HG03571 (cell line): ENCODE results near the gene DENND5A.

Source experiments
- ATAC-seq: cut with Tn5 transposase; IDR thresholded peaks from one replicate; pipeline ENCODE4 v1.9.1; 2021; ENCODE audit not compliant: unreplicated experiment

DENND5A gene

DNA sequence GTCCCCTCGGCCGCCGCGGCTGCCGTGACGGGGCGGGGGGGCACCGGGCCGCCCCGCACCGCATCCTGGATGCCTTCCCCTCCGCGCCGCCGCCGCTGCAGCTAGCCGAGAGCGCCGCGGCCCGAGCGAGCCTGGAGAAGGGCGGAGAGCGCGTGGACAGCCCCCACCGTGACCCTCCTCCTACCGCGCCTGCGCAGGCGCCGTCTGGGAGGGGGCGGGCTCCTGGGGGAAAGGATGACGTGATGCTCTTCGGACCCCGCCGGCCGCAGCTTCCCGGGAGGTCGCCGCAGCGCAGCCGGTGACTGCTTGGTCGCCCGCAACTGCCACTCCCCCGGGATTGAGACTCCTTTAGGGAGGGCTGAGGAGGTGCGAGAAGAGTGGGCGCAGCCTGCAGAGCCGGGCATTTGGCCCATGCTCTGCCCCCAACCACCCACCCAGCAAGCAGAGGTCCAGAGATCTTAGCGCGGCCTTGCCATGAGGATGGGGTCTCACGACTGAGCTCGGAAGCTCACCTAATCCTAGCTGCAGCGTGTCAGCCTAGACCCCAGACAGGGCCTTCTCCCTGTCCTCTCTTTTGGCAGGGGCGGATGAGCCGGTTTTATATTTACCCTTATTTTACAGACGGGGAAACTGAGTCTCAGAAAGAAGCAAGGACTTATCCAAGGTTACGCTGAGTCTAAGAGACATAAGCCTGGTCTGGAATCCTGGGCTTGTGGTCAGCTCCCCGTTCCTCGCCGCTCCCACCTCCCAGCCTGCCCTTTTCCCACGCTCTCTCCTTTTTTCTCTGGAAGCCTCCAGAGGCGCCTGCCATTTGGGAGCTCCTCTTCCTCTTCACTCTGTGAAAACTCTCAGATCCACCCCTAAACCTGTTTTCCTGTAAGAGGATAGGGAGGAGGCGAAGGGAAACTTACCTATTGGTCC, at the start of gene DENND5A:
TSS of gene DENND5A (minus strand) at position 140 of the 921 bp plus-strand sequence. CDS start 281 bp downstream, outside the sequence.
- peak; percentile 45 for ATAC-seq

DNA sequence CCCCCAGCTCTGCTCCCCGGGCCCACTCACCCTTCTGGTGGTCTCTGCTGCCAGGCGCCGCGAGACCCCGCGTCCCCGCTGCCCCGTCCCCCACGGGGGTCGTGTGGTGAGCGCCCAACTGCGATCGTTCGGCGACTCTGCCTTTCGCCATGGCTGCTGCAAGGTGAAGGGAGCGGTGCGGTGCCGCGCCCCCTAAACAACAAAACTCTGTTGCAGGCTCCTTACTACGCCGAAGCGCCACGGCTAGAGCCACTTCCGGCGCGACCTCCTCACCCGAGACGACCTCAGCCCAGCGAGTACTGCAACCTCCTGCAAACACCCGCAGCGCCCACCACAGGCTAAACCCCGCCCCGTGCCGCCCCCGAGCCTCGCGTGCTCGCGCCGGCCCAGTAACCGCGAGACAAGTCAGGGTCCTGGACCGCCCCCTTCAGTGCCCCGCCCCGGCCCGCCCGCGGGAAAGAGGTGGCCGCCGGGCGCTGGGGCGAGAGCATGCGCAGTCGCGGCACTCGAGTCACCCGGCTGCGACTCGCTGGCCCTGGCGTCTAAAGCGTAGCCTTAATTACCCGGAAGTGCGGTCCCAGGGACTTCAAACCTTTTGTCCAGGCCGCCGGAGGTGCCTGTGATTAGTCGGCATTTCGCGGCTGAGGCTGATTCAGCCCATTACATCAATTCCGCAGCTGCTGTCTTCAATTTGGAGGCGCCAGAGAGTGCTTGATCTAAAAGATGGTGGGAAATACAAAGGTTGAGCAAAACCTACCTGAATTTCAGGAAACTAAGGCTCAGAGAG, 49.3 kb upstream of the DENND5A start, which contains the start of gene TMEM41B:
TSS of gene TMEM41B (minus strand) at position 303 of the 787 bp plus-strand sequence. CDS start at position 151, 152 bp downstream.
- ATAC-seq = peak; percentile 98

DNA sequence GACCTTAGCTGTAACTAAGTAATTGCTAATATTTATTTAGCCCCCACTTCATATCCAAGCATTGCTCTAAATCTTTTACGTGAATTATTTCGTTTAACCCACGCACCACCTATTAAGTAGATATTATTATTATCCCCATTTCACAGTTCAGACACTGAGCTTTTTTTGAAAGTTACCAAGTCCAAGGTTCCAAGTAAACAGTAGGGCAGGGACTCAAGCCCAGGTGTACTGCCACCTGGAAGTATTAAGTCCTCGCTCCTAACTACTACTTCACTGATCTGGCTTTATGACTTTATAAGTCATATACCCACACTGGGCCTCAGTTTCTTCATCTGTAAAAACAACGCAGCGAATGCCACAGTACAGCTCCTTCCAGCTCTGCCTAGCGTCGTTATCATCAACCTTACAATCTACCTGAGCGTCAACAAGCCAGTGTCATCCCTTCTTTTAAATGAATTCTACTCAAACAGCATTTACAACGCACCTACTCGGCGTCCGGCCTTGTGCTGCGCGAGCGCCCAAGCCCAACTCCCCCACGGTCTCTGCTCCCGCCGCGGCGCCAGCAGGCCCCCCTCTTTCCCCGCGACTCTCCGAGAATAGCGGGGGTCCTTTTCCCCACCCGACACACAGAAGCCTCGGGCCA, 48.6 kb upstream of the DENND5A start:
- no peak for ATAC-seq

DNA sequence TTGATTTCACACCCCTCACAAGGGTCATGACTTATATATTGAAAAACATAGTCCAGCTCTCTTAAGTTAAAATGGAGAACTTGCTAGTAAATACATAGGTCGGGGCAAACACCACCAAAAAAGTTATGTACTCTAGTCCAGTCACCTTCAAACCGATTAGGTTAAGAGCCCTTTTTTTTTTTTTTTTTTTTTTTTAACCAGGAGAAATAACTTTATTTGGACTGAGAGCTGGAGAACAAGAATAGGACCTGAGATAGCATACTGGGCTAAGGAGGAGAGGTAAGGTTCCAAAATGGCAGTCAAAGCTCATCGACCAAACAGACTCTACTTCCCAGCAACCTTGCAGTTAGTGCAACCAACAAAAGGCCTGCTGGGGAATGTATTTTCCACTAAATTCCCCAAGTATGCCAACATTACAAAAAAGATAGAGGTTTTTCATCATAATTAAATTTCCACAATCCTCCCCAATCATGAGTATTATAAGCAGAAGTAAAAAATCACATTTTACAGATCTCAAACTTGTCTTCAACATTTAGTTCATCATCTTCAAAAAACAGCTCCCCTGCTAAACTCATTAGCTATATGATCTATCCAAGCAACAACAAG, 45.4 kb upstream of the DENND5A start:
- no peak for ATAC-seq

DNA sequence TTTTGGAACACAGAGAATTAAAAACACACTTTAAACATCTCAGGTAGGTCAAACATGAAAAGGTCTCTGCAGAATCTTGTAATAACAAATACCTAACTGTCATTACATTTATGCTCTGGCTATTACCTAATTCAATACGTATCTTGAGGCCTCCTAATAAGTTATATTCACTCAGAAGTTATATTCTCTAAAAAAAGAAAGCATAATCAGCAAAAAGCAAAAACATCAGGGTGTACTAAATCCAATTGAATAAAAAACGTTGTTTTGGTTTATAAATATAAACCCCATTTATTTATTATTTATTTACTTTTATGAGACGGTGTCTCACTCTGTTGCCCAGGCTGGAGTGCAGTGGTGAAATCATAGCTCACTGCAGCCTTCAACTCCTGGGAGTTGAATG, 39.0 kb upstream of the DENND5A start:
- no peak for ATAC-seq

DNA sequence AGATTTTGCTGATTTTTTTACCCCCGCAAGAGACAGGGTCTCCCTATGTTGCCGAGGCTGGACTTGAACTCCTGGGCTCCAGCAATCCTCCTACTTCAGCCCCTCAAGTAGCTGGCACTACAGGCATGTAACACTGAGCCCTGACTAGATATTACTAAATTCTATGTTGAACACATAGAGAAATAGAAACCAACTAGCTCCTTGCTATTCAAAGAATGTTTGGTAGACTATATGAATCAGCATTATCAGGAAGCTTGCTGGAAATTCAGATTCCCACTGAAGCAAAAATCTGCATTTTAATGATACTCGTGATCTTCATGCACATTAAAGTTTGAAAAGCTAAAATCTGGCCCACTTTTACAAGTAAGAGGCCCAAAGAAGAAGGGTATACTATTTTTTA, 37.3 kb upstream of the DENND5A start:
- ATAC-seq = no peak

DNA sequence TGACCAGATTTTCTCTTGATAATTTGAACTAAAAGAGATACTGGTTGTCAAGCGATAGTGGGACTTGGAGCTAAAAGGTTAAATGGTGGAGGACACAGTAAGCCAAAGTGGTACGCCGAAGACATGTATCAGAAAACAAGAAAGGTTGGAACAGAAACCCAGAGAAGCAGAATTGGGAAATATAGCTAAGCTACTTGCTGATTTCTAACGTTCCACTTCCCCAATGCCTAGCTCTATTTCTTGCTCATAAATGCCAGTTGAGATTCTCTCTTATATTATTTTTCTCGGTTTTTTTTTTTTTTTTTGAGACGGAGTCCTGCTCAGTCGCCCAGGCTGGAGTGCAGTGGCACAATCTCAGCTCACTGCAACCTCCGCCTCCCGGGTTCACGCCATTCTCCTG, 36.6 kb upstream of the DENND5A start:
- ATAC-seq = no peak

DNA sequence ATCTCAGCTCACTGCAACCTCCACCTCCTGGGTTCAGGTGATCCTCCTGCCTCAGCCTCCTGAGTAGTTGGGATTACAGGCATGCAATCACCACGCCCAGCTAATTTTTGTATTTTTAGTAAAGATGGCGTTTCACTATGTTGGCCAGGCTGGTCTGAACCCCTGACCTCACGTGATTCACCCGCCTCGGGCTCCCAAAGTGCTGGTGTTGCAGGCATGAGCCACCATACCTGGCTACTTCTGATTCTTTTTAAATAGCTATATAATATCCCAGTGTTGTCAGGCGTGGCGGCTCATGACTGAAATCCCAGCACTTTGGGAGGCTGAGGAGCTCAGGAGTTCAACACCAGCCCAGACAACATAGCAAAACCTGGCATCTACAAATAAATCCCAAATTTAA, 28.5 kb upstream of the DENND5A start:
- no peak for ATAC-seq

DNA sequence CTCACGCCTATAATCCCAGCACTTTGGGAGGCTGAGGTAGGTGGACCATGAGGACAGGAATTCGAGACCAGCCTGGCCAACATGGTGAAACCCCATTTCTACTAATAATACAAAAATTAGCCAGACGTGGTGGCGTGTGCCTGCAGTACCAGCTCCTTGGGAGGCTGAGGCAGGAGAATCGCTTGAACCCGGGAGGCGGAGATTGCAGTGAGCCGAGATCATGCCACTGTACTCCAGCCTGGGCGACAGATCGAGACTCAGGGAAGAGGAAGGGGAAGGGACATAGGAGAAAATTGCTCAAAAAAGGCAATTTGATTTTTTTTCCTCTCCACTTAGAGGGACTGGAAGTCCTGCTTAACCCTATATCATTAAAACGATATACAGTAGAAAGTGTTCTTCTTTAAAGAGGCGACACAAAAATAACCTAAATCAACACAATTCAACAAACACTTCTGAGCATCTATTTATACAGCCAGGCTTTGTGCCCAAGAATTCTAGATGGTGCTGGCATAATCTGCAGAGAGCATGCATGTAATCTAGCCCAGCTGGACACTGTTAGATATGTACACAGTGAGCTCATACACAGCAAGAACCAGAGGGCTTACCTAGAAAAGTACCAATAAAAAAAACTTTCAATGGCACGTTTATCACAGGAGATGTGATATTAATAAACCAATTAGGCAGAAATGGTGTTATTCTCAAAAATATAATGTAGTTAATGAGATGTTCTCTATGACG, 20.9 kb upstream of the DENND5A start:
- ATAC-seq = no peak

DNA sequence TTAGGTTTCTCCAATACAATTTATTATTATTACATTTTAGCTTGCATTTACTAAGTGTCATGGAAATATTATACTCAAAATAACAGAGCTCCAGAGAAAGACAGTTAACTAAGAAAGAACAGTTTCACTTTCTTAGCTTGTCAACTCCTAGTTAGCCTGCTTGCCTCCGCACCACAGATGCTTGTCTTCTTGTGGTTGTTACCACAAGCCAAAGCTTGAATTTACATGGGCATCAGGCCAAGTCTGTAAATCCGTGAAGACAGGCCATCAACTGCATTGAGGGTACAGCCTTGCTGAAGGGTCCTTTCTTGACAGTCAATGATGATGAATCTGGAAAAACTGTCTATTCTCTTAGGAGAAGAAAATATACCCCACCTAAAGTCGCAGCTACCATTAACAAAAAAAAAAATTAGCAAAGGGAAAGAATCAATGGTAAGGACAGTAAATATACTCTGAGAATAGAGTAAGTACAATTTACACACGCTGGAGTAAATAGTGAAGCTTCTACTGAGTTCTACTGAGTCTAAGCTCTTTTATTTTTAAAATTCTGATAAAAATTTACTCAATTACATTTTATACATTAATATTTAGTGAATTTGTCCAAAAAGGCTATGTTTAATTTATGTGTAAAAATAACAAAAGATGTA, 15.6 kb upstream of the DENND5A start:
- ATAC-seq = peak; percentile 92

DNA sequence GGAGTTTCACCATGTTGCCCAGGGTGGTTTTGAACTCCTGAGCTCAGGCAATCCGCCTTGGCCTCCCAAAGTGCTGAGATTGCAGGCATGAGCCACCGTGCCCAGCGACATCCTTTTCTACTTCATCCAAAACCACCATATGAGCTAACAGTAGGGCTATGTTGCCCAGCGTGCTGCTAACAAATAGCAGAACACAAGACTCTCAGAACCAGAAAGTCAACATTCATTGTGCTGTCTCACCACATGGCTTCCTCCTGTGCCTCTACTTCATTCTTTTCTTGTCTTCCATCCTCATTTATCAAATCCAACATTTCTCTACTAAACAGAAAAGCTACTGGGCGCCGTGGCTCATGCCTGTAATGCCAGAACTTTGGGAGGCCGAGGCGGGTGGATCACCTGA, 12.0 kb upstream of the DENND5A start:
- ATAC-seq = no peak

DNA sequence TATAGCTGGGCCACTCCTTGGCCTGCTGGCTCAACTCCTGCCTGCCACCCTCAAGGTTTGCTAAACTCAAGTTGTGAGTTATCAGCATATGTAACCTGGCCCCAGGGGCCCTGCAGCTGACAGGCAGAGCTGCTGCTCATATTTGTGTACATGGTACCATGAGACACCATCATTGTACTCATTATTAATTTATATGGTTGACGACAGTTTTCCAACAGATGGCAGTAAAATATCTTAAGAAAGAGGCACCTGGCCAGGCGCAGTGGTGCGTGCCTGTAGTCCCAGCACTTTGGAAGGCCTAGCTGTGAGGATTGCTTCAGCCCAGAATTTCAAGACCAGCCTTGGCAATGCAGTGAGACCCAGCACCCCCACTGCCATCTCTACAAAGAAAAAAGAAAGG, 11.4 kb upstream of the DENND5A start:
- ATAC-seq = no peak

DNA sequence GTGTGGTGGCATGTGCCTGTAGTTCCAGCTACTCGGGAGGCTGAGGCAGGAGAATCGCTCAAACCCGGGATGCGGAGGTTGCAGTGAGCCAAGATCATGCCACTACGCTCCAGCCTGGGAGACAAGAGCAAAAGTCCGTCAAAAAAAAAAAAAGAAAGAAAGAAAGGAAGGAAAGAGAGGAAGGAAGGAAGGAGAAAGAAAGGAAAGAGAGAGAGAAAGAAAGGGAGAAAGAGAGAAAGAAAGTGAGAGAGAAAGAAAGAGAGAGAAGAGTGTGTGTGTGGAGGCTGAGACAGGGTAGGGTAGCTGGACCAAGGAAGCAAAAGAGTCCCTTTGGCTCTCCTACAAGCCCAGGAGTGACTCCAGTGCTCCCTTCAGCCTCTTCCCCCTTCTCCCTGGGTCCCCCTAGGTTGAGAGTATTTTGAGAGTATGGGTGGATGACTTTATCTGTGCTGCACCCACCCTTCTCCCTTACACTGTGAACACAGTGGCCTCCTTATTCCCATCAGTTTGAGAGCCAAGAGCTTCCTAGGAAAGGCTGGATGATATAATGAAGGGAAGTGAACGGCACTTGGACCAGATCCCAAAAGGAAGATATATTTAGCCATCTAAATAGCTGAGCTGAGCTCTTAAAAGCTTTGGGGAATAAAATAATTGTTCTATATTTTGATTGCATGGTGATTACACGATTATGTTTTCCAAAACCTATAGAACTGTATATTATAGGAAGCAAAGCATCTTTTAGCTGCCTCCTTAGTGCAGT, 9.5 kb upstream of the DENND5A start:
- no peak for ATAC-seq

DNA sequence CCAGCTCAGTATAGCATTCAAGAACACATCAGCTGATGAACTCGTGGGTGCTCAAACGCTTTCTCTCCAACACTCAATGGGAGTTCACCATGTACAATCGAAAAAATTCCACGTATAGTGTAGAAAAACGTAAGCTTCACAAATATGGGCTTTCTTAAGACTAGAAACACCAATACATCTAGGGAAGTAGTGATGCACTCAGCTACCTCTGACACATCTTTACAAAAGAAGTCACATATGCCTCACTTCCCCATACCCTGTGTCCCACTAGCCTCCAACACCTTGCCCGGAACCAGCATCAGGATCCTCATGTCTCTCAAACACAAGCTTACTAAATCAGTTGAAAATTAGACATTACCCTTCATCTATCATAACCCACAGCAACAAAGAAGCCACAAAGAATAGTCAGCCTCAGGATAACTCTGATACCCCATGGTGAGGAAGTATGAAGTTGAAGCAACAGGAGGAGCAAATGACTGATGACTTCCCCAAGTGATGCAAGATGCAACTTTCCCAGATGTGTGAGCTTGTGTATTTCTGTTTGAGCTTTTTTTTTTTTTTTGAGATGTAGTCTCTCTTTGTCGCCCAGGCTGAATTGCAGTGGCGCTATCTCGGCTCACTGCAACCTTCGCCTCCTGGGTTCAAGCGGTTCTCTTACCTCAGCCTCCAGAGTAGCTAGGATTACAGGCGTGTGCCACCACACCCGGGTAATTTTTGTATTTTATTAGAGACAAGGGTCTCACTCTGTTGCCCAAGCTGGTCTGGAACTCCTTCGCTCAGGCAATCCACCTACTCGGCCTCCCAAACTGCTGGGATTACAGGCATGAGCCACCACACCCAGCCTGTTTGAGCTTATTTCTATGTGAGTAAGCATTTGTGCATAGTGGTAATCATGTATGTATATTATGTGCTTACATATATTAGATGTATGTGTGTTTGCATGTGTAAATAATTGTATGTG, 8.5 kb upstream of the DENND5A start:
- ATAC-seq = no peak

DNA sequence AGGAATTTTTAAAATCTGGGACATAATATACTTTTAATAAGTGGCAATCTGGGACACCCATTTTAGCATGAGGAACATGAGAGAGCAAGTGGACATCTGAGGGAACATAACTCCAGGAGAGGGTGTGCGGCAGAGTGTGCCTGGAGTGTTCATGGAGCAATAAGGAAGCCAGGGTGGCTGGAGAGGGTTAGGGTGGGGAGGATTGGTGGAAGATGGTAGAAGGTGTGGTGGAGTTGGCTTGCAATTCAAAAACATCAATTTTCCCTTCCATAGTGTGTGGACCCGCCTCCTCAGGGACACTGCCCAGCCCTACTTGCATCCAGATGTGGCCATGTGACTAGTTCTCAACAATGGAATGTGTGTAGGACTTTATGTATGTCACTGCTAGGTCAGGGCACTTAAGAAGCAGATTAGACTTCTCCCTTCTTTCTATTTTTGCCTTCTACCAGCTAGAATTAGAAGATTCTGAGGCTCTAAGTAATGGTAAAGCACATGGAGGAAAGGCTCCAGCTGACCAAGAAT, 4.4 kb upstream of the DENND5A start:
- ATAC-seq = no peak

DNA sequence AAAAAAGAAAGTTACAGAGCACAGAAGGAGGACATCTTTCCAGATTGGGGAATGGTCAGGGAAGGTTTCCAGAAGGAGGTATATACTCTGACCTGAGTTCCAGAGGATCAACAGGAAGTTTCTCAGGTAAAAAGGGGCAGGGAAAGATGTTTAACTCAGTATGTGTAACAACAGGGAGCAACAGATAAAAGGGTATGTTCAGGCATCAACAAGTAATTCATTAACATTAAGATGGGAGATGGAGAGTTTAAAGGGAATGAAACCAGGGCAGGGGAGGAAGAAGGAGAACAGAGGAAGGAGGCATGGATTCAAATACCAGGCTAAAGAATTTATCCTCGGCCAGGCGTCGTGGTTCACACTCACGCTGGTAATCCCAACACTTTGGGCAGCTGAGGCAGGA, 2.5 kb upstream of the DENND5A start:
- no peak for ATAC-seq

DNA sequence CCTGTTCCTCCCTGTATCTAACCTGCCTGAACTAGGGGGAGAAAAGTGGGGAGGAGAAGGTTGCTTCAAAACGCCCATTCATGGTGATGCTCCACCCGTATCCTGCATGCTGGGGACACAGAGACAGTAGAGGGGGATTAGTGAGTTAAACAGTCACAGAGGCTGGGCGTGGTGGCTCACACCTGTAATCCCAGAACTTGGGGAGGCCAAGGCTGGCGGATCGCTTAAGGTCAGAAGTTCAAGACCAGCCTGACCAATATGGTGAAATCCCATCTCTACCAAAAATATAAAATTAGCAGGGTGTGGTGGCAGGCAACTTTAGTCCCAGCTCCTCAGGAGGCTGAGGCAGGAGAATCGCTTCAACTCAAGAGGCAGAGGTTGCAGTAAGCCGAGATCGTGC, 1.8 kb upstream of the DENND5A start:
- no peak for ATAC-seq
